Gastroesophageal sphincter (tissue), 4 donors: ENCODE data around the gene DNLZ. TPM values are rescaled to one million over a fixed set of nuclear protein-coding genes. Genes with fewer than 3 reads are reported as not detected.

Experiments used
- ATAC-seq: fragments of 150-250 bp; one replicate; pipeline ENCODE4 v1.9.1; 2016; ENCODE audit warnings: mild to moderate bottlenecking, moderate library complexity
- H3K27ac ChIP-seq, 4 donors: fragments of 200-600 bp; sonication (generic) in 3 of 4; 1 replicate in 3 of 4; 2 replicates in 1 of 4; pipeline ENCODE4 v1.5.1; 2016 to 2019
- H3K27me3 ChIP-seq: fragments of 200-600 bp; sonication (generic); one replicate; pipeline ENCODE4 v1.5.1; 2019
- H3K36me3 ChIP-seq, 2 donors: fragments of 200-600 bp; sonication (generic); one replicate each; pipeline ENCODE4 v1.5.1; 2019; ENCODE audit warnings: control low read depth in 1 of 2
- H3K4me1 ChIP-seq, 3 donors: fragments of 200-600 bp; sonication (generic); 1 replicate in 2 of 3; 2 replicates in 1 of 3; pipeline ENCODE4 v1.5.1; 2016 to 2019; ENCODE audit warnings: control low read depth in 2 of 3
- H3K4me3 ChIP-seq, 2 donors: fragments of 200-600 bp; sonication (generic); one replicate each; pipeline ENCODE4 v1.5.1; 2019; ENCODE audit warnings: mild to moderate bottlenecking in 1 of 2, moderate library complexity in 1 of 2
- H3K9me3 ChIP-seq, 3 donors: fragments of 200-600 bp; sonication (generic); one replicate each; pipeline ENCODE4 v1.5.1; 2017 to 2019; ENCODE audit warnings: control low read depth in 2 of 3
- CTCF ChIP-seq, 4 experiments: fragments of 200-600 bp in 2 of 4; fragments of 450-650 bp in 2 of 4; sonication (generic) in 1 of 4; IDR thresholded peaks; one replicate each; pipeline ENCODE4 v1.5.1; 2017 to 2019; ENCODE audit warnings: antibody characterized with exemption in 4 of 4, mild to moderate bottlenecking in 2 of 4, moderate library complexity in 2 of 4
- EP300 ChIP-seq: sonication (generic); formaldehyde crosslinking; IDR thresholded peaks from one replicate; pipeline ENCODE4 v1.6.1; 2017; ENCODE audit warnings: antibody characterized with exemption, mild to moderate bottlenecking
- POLR2A ChIP-seq, 2 donors: fragments of 450-650 bp; IDR thresholded peaks; one replicate each; pipeline ENCODE4 v1.6.1; 2017; ENCODE audit warnings: antibody characterized with exemption in 2 of 2, mild to moderate bottlenecking in 2 of 2, moderate library complexity in 1 of 2
- POLR2AphosphoS5 ChIP-seq: sonication (generic); formaldehyde crosslinking; IDR thresholded peaks from one replicate; pipeline ENCODE4 v1.6.1; 2017; ENCODE audit warnings: antibody characterized with exemption
- WGBS, 2 donors: methylation state at CpG; one replicate each; pipeline ENCODE4 v1.1.5; 2018; ENCODE audit warnings: low coverage in 1 of 2; 5-methylcytosine and 5-hydroxymethylcytosine counted together
- total RNA-seq, 4 donors: library from RNA; depleted of rRNA; stranded (reverse); fragments of >200 nt; gene quantifications; one replicate each; pipeline ENCODE4 v1.1.0, GENCODE V29; 2016

Gene DNLZ
- total RNA-seq, 4 donors from 2014 or later: 8.4 to 23.7 (median 15.7) TPM

- H3K27me3 ChIP-seq: no peaks in the 10 kb centered on the region
- no peak overlapping the region for H3K27ac ChIP-seq
- H3K36me3 ChIP-seq: peaks cover 0 to 14% of the 10 kb centered on the region in 2 donors
- TF ChIP-seq CTCF (IDR thresholded peaks at IDR 0.05) (no peak), POLR2AphosphoS5 (no peak)
- H3K4me1 ChIP-seq: peaks cover 0 to 12% (median 0%) of the 10 kb centered on the region in 3 donors
- H3K4me3 ChIP-seq: no peak overlapping the region
- WGBS, 2 donors: 79% methylated on average over 5 of the region's 14 CpGs; no CpG with 5 or more reads in 1 of the 2 donors
- H3K9me3 ChIP-seq: no peaks in the 10 kb centered on the region
- no peak for ATAC-seq
Observed at GRCh38 chr9:136374183-136374575, 10.6 kb upstream of the DNLZ start.

GRCh38 chr9:136373300-136374182, 10.0 kb upstream of the DNLZ start, which contains the start of gene CARD9:
TSS of gene CARD9 (minus strand) at chr9:136373669. CDS start at chr9:136372078, 1,591 bp downstream.
- Histone ChIP-seq H3K36me3 (peaks cover 0 to 7% of the 10 kb centered on the region in 2 donors), H3K4me1 (peaks cover 0 to 12% (median 0%) of the 10 kb centered on the region in 3 donors), H3K27ac (no peak within 1 kb of the TSS), H3K9me3 (no peaks in the 10 kb centered on the region), H3K4me3 (peak within 1 kb of the TSS in 1 of 2 donors; percentile 34), H3K27me3 (no peaks in the 10 kb centered on the region)
- no peak for TF ChIP-seq POLR2AphosphoS5
- no peak for TF ChIP-seq EP300
- TF ChIP-seq CTCF (IDR thresholded peaks at IDR 0.05): no peak
- TF ChIP-seq POLR2A (IDR thresholded peaks at IDR 0.05): no peak
- whole genome bisulfite sequencing, 2 donors: 57 to 67% methylated on average over 3 to 8 of the region's 27 CpGs
- ATAC-seq: peak; percentile 24

GRCh38 chr9:136372561-136373299, 9.2 kb upstream of the DNLZ start:
- H3K4me3 ChIP-seq: peak overlapping the region in 1 of 2 donors; percentile 34
- peak; percentile 77 for ATAC-seq

GRCh38 chr9:136372006-136372405, 8.5 kb upstream of the DNLZ start:
- Histone ChIP-seq H3K9me3 (no peaks in the 10 kb centered on the region), H3K4me1 (peaks cover 0 to 12% (median 0%) of the 10 kb centered on the region in 3 donors), H3K36me3 (no peaks in the 10 kb centered on the region), H3K4me3 (no peak overlapping the region), H3K27ac (no peak overlapping the region), H3K27me3 (peaks cover 7% of the 10 kb centered on the region)
- WGBS, 2 donors: 60% methylated on average over 1 of the region's 21 CpGs; no CpG with 5 or more reads in 1 of the 2 donors
- no peak for TF ChIP-seq CTCF (IDR thresholded peaks at IDR 0.05)
- TF ChIP-seq POLR2A (IDR thresholded peaks at IDR 0.05): no peak
- no peak for TF ChIP-seq EP300
- TF ChIP-seq POLR2AphosphoS5: no peak
- ATAC-seq: no peak

More at GRCh38 chr9:136372561-136373299, 9.2 kb upstream of the DNLZ start:
- no peak for TF ChIP-seq CTCF (IDR thresholded peaks at IDR 0.05)
- TF ChIP-seq POLR2AphosphoS5: no peak
- TF ChIP-seq EP300: no peak
- TF ChIP-seq POLR2A (IDR thresholded peaks at IDR 0.05): no peak
- Histone ChIP-seq H3K27me3 (no peaks in the 10 kb centered on the region), H3K27ac (no peak overlapping the region), H3K36me3 (no peaks in the 10 kb centered on the region), H3K9me3 (no peaks in the 10 kb centered on the region), H3K4me1 (peaks cover 0 to 12% (median 0%) of the 10 kb centered on the region in 3 donors)
- 40 to 49% methylated on average over 3 to 5 of the region's 21 CpGs for WGBS, 2 donors
